CD4-positive, alpha-beta T cell treated with Interleukin-4 for 1 hour (primary cell): Measurements from ENCODE around the gene SKIC2.
A peak's percentile ranks its signal among the peaks of the same experiment; 100 is the strongest.

Source experiments
- DNase-seq, 2 donors: peaks; one replicate each; pipeline ENCODE4 v3.0.0-alpha.2; 2020 to 2022

Gene SKIC2

GRCh38 chr6:31945507-31946369, 13.2 kb upstream of the SKIC2 start, which contains the start of gene CFB:
CFB (plus strand) TSS chr6:31946095; CDS start chr6:31946222, 127 bp downstream.
- no peak for DNase-seq

GRCh38 chr6:31946370-31946885, 12.5 kb upstream of the SKIC2 start:
- DNase-seq: no peak

GRCh38 chr6:31947070-31947675, 11.8 kb upstream of the SKIC2 start:
- no peak for DNase-seq

GRCh38 chr6:31947864-31948263, 11.1 kb upstream of the SKIC2 start:
- no peak for DNase-seq

- DNase-seq: no peak
These were observed 10.7 kb upstream of the SKIC2 start for GRCh38 chr6:31948306-31948705.

- DNase-seq: no peak
These were observed 10.1 kb upstream of the SKIC2 start for GRCh38 chr6:31948753-31949413.

- DNase-seq: no peak
These were observed 8.9 kb upstream of the SKIC2 start for GRCh38 chr6:31949926-31950548.

- DNase-seq: peak; percentile 43 to 45
These were observed 6.7 kb upstream of the SKIC2 start for GRCh38 chr6:31952140-31952805.

GRCh38 chr6:31952890-31953289, 6.1 kb upstream of the SKIC2 start:
- no peak for DNase-seq

GRCh38 chr6:31954511-31954910, 4.5 kb upstream of the SKIC2 start:
- no peak for DNase-seq

GRCh38 chr6:31956796-31957195, 2.2 kb upstream of the SKIC2 start:
- DNase-seq: no peak

GRCh38 chr6:31958412-31958740, 599 bp upstream of the SKIC2 start:
- DNase-seq: no peak

- DNase-seq: no peak
These were observed 2.6 kb downstream of the SKIC2 start for GRCh38 chr6:31961616-31962015.

GRCh38 chr6:31963921-31964320, 4.9 kb downstream of the SKIC2 start:
- DNase-seq: no peak

- no peak for DNase-seq
These were observed 6.7 kb downstream of the SKIC2 start for GRCh38 chr6:31965700-31966099.

- DNase-seq: no peak
These were observed 7.5 kb downstream of the SKIC2 start for GRCh38 chr6:31966506-31966905.

GRCh38 chr6:31966997-31967925, 8.3 kb downstream of the SKIC2 start:
- DNase-seq: no peak

- DNase-seq: no peak
These were observed 8.9 kb downstream of the SKIC2 start for GRCh38 chr6:31967926-31968320.

GRCh38 chr6:31968326-31968725, 9.4 kb downstream of the SKIC2 start:
- no peak for DNase-seq

GRCh38 chr6:31968791-31969711, 10.1 kb downstream of the SKIC2 start:
- no peak for DNase-seq
